B cell (primary cell): ENCODE results near the gene TOR2A. TPM values are rescaled to one million over a fixed set of nuclear protein-coding genes. Genes with fewer than 3 reads are reported as not detected.

Source experiments
- ATAC-seq: fragments of 200-7000 bp; cut with Tn5 transposase; one replicate; pipeline ENCODE4 v1.10.0; 2021; ENCODE audit warnings: low read depth, mild to moderate bottlenecking, moderate number of reproducible peaks, moderate library complexity
- CTCF ChIA-PET: fragments of 350-600 bp; sonication (Branson Sonifier 250); formaldehyde crosslinking; loops from one replicate; lab custom pipeline; 2021; ENCODE audit warnings: antibody characterized with exemption, inconsistent platforms; lab: Charles Lee
- POLR2A ChIA-PET: fragments of 350-600 bp; sonication (Branson Sonifier 250); formaldehyde crosslinking; loops from one replicate; lab custom pipeline; 2021; ENCODE audit warnings: antibody characterized with exemption; lab: Charles Lee
- DNase-seq: peaks from one replicate; pipeline ENCODE4 v3.0.0; 2013
- H2AFZ ChIP-seq: 2 replicates; pipeline ENCODE4 v1.6.1; 2012; ENCODE audit warnings: mild to moderate bottlenecking, low read depth, low read length; ENCODE audit not compliant: insufficient read depth, poor library complexity, severe bottlenecking
- H3K27ac ChIP-seq, 2 donors: 1 replicate in 1 of 2; 2 replicates in 1 of 2; pipeline ENCODE4 v1.5.1; 2012 to 2013; ENCODE audit warnings: low read length in 2 of 2, mild to moderate bottlenecking in 2 of 2, moderate library complexity in 1 of 2
- H3K27me3 ChIP-seq, 4 experiments: fragments of 200-600 bp in 1 of 4; sonication (generic) in 1 of 4; replicated peaks in 1 of 4; 1 replicate in 2 of 4; 2 replicates in 2 of 4; pipeline versions ENCODE4 v1.6.1 to v1.7.0; 2013 to 2016; ENCODE audit warnings: low read length in 3 of 4, mild to moderate bottlenecking in 2 of 4, mixed read lengths in 1 of 4, moderate library complexity in 1 of 4; ENCODE audit not compliant: insufficient read depth in 4 of 4, control insufficient read depth in 3 of 4; ENCODE audit errors: control extremely low read depth in 1 of 4
- H3K36me3 ChIP-seq, 2 experiments: replicated peaks in 1 of 2; 1 replicate in 1 of 2; 2 replicates in 1 of 2; pipeline versions ENCODE4 v1.6.1 to v1.7.1; 2013; ENCODE audit warnings: low read length in 1 of 2; ENCODE audit not compliant: insufficient read depth in 2 of 2, control insufficient read depth in 1 of 2; ENCODE audit errors: control extremely low read depth in 1 of 2, extremely low read depth in 1 of 2
- H3K4me1 ChIP-seq, 2 donors: fragments of 200-600 bp in 1 of 2; sonication (generic) in 1 of 2; 1 replicate in 1 of 2; 2 replicates in 1 of 2; pipeline versions ENCODE4 v1.5.1 to v1.6.1; 2013 to 2017; ENCODE audit warnings: low read length in 2 of 2; ENCODE audit not compliant: control insufficient read depth in 2 of 2, insufficient read depth in 2 of 2
- H3K4me2 ChIP-seq: replicated peaks from 2 replicates; pipeline ENCODE3; 2012; ENCODE audit warnings: mild to moderate bottlenecking, low read depth, low read length; ENCODE audit not compliant: poor library complexity, severe bottlenecking
- H3K4me3 ChIP-seq, 5 experiments: fragments of 200-600 bp in 1 of 5; sonication (generic) in 1 of 5; 1 replicate in 3 of 5; 2 replicates in 2 of 5; pipeline versions ENCODE4 v1.5.1 to v1.7.0; 2011 to 2016; ENCODE audit warnings: low read length in 4 of 5, mild to moderate bottlenecking in 4 of 5, low read depth in 2 of 5, control low read depth in 1 of 5, moderate library complexity in 1 of 5; ENCODE audit not compliant: insufficient read depth in 1 of 5; ENCODE audit errors: control extremely low read depth in 1 of 5, extremely low read depth in 1 of 5
- H3K79me2 ChIP-seq: fragments of 200-600 bp; sonication (generic); one replicate; pipeline ENCODE4 v1.6.0; 2016; ENCODE audit warnings: low read length; ENCODE audit not compliant: control insufficient read depth, insufficient read depth
- H3K9ac ChIP-seq: fragments of 200-600 bp; sonication (generic); 2 replicates; pipeline ENCODE4 v1.6.1; 2017; ENCODE audit warnings: mild to moderate bottlenecking, low read length, moderate library complexity
- H3K9me3 ChIP-seq, 3 donors: one replicate each; pipeline versions ENCODE4 v1.6.1 to v1.7.1; 2013; ENCODE audit warnings: low read length in 2 of 3; ENCODE audit not compliant: control insufficient read depth in 2 of 3, insufficient read depth in 1 of 3; ENCODE audit errors: control extremely low read depth in 1 of 3
- H4K20me1 ChIP-seq: 2 replicates; pipeline ENCODE4 v1.6.0; 2012; ENCODE audit warnings: mild to moderate bottlenecking, low read length; ENCODE audit not compliant: insufficient read depth, control insufficient read depth, poor library complexity, severe bottlenecking
- H3K27ac Mint-ChIP-seq: one replicate; pipeline ENCODE4 v1.8.0; 2021; ENCODE audit warnings: mixed read lengths
- H3K27me3 Mint-ChIP-seq: one replicate; pipeline ENCODE4 v1.8.0; 2021; ENCODE audit warnings: mixed read lengths
- H3K4me1 Mint-ChIP-seq: one replicate; pipeline ENCODE4 v1.8.0; 2021; ENCODE audit warnings: mixed read lengths
- H3K4me3 Mint-ChIP-seq: one replicate; pipeline ENCODE4 v1.8.0; 2021; ENCODE audit warnings: mixed read lengths
- H3K9me3 Mint-ChIP-seq: one replicate; pipeline ENCODE4 v1.8.0; 2022; ENCODE audit warnings: mixed read lengths; ENCODE audit not compliant: insufficient read depth
- CTCF ChIP-seq: fragments of 200-600 bp; IDR thresholded peaks from one replicate; pipeline ENCODE4 v1.8.0; 2022; ENCODE audit warnings: antibody characterized with exemption, mild to moderate bottlenecking
- EZH2 ChIP-seq: IDR thresholded peaks from 2 replicates; pipeline ENCODE4 v1.6.1; 2012; ENCODE audit warnings: borderline replicate concordance, low read depth, mild to moderate bottlenecking, moderate library complexity, low read length; ENCODE audit not compliant: insufficient read depth, poor library complexity, severe bottlenecking
- WGBS: methylation state at CpG from one replicate; pipeline ENCODE4 v1.1.5; 2013; ENCODE audit warnings: missing lambda C conversion rate; ENCODE audit not compliant: insufficient coverage; 5-methylcytosine and 5-hydroxymethylcytosine counted together
- intact Hi-C: fragments of 100-400 bp; cut with micrococcal nuclease; formaldehyde crosslinking; loops from one replicate; pipeline ENCODE4 v1.10.0; 2022
- polyA plus RNA-seq: library from polyadenylated mRNA; depleted of rRNA; stranded (reverse); fragments of >200 nt; gene quantifications from 2 replicates; pipeline ENCODE4 v1.2.3, GENCODE V29; 2012
- total RNA-seq, 2 donors: library from RNA; stranded (reverse); fragments of 120-200 nt in 1 of 2; gene quantifications; 1 replicate in 1 of 2; 2 replicates in 1 of 2; pipeline versions ENCODE4 v1.2.3 to v1.2.4, GENCODE V29; 2013 to 2022

TOR2A gene
- total and polyA plus RNA-seq, 2 donors (not counting 1 experiment from before 2014, with no cell fraction given): 15.8 to 26.5 TPM

DNA sequence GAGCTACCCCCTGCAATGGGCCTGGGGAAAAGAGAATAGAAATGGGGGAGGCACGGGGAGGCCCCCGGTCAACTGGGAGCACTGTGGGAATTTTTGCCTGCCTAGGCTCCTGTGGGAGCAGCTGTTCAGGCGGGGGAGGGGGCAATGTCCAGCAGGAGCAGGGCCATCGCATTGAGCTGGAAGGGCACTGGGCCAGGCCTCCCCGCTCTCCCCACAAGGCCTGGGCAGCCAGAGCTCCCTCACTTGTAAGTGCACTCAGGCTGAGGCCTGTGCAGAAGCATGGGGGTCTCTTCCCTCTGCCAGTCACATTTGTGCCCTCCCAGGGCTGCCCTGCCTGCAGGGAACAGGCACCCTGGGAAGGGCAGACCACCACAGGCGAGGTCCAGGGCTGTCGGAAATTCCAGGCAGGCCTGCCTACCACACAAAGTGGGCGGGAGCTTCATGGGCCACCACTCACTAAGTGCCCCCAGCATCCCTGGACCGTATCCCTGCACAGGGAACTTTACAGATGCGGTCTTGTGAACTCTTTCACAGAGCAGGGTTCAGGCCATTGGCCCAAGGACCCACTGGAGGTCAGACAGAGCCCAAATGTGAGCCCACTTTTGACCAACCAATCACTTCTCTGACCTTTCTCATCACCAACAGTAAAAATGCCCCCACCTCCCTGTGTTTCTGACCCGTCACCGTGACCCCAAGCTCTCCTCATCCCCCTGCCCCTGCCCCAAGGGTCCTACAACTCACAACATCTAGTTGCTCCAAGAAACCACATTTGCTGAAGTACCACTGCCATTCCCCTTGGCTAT lies 29.3 kb downstream of the TOR2A start:
- no peaks in the 10 kb centered on the region for H3K4me1 ChIP-seq
- no peak overlapping the region for H3K27ac Mint-ChIP-seq
- no peaks in the 10 kb centered on the region for H4K20me1 ChIP-seq
- H3K9me3 ChIP-seq: no peaks in the 10 kb centered on the region
- H3K27me3 ChIP-seq: no peaks in the 10 kb centered on the region
- no peaks in the 10 kb centered on the region for H3K79me2 ChIP-seq
- no peak overlapping the region for H3K4me3 Mint-ChIP-seq
- no peaks in the 10 kb centered on the region for H3K27me3 Mint-ChIP-seq
- no peaks in the 10 kb centered on the region for H3K36me3 ChIP-seq
- no peaks in the 10 kb centered on the region for H3K9me3 Mint-ChIP-seq
- POLR2A ChIA-PET: no interaction called here
- WGBS: 94% methylated on average over 12 of the region's 12 CpGs
- no peak for ATAC-seq
- no peak overlapping the region for H3K27ac ChIP-seq
- CTCF ChIA-PET: interaction anchor here (1.0 to 1.5 kb wide), 3 partner anchors 18 to 164 kb away, joined by 3 to 6 read pairs (median 3); partner anchors contain the start of gene TOR2A
- H3K4me3 ChIP-seq: no peak overlapping the region
- H3K9ac ChIP-seq: no peak overlapping the region
- H3K4me1 Mint-ChIP-seq: peaks cover 5% of the 10 kb centered on the region
- DNase-seq: no peak
- H2AFZ ChIP-seq: no peak overlapping the region
- no peak for TF ChIP-seq CTCF
- TF ChIP-seq EZH2: no peak
- intact Hi-C loops: no loop called here
- H3K4me2 ChIP-seq: no peak overlapping the region

DNA sequence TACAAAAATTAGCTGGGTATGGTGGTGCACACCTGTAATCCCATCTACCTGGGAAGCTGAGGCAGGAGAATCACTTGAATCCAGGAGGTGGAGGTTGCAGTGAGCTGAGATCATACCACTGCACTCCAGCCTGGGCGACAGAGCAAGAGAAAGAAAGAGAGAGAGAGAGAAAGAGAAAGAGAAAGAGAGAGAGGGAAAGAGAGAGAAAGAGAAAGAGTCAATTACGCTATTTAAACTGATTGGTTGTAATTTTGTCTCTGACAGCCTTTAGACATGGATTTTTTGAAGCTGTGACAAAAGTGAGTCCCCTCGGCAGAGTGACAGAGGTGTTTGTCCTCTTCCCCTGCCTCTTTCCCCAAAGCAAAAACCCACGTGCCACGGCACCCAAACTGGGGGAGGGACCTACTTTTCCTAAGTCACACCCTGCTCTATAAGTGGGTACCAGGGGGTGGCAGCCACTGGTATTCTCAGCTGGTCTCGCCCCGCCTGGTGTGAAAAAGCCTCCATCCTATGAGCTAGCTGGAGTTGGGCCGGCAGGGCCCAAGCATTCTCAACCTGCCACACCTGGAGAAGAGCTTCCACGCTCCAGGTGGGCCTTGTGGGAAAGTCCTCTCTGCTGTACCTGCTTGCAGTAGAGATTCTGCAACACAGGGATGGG lies 31.7 kb downstream of the TOR2A start:
- Histone ChIP-seq H3K27me3 (no peaks in the 10 kb centered on the region), H2AFZ (no peak overlapping the region), H3K9me3 (no peaks in the 10 kb centered on the region), H3K27ac (no peak overlapping the region), H3K4me2 (no peak overlapping the region), H3K79me2 (no peaks in the 10 kb centered on the region), H3K36me3 (no peaks in the 10 kb centered on the region), H3K4me1 (peaks cover 6 to 12% of the 10 kb centered on the region in 2 donors), H3K9ac (no peak overlapping the region), H4K20me1 (no peaks in the 10 kb centered on the region), H3K4me3 (no peak overlapping the region)
- POLR2A ChIA-PET: no interaction called here
- H3K27ac Mint-ChIP-seq: no peak overlapping the region
- ATAC-seq (no peak), DNase-seq (no peak)
- intact Hi-C loops: no loop called here
- no peaks in the 10 kb centered on the region for H3K9me3 Mint-ChIP-seq
- 90% methylated on average over 6 of the region's 9 CpGs for WGBS
- CTCF ChIA-PET: interaction anchor here (0.6 kb wide), 1 partner anchor 763 kb away, joined by 3 read pairs; no protein-coding TSS in a partner anchor
- H3K4me1 Mint-ChIP-seq: peaks cover 15% of the 10 kb centered on the region
- no peaks in the 10 kb centered on the region for H3K27me3 Mint-ChIP-seq
- H3K4me3 Mint-ChIP-seq: no peak overlapping the region
- TF ChIP-seq CTCF (no peak), EZH2 (no peak)
